BE2C (cell line): ENCODE measurements around the gene OTOF.

Source experiments
- DNase-seq: peaks from one replicate; pipeline ENCODE4 v3.0.0-alpha.2; 2020
- H3K27me3 ChIP-seq: fragments of 250-450 bp; sonication (Bioruptor Pico); 2 replicates; pipeline ENCODE4 v1.5.1; 2020; ENCODE audit warnings: mild to moderate bottlenecking
- H3K36me3 ChIP-seq: fragments of 250-450 bp; sonication (Bioruptor Pico); 2 replicates; pipeline ENCODE4 v1.5.1; 2020; ENCODE audit warnings: mild to moderate bottlenecking
- H3K4me1 ChIP-seq: fragments of 250-450 bp; sonication (Bioruptor Pico); 2 replicates; pipeline ENCODE4 v1.5.1; 2020
- H3K4me3 ChIP-seq: 2 replicates; pipeline ENCODE4 v1.5.1; 2011; ENCODE audit warnings: low read depth, low read length
- H3K9me3 ChIP-seq: fragments of 250-450 bp; sonication (Bioruptor Pico); 2 replicates; pipeline ENCODE4 v1.5.1; 2020
- CTCF ChIP-seq: IDR thresholded peaks from 2 replicates; pipeline ENCODE4 v1.5.1; 2012; ENCODE audit warnings: mild to moderate bottlenecking, low read depth, low read length

The OTOF gene

GRCh38 chr2:26459991-26460612 is 17.8 kb downstream of the OTOF start:
- peak; percentile 3 for DNase-seq
- no peak for TF ChIP-seq CTCF
- Histone ChIP-seq H3K9me3 (no peaks in the 10 kb centered on the region), H3K36me3 (no peaks in the 10 kb centered on the region), H3K4me1 (no peaks in the 10 kb centered on the region), H3K27me3 (no peaks in the 10 kb centered on the region), H3K4me3 (no peak overlapping the region)

- H3K4me1 ChIP-seq: no peaks in the 10 kb centered on the region
- no peak overlapping the region for H3K4me3 ChIP-seq
- TF ChIP-seq CTCF: no peak
- H3K27me3 ChIP-seq: no peaks in the 10 kb centered on the region
- DNase-seq: no peak
- no peaks in the 10 kb centered on the region for H3K9me3 ChIP-seq
- no peaks in the 10 kb centered on the region for H3K36me3 ChIP-seq
These were observed 19.4 kb downstream of the OTOF start for GRCh38 chr2:26458365-26459042.

GRCh38 chr2:26457695-26458364 is 20.1 kb downstream of the OTOF start:
- H3K36me3 ChIP-seq: no peaks in the 10 kb centered on the region
- no peaks in the 10 kb centered on the region for H3K9me3 ChIP-seq
- no peak for TF ChIP-seq CTCF
- DNase-seq: no peak
- H3K27me3 ChIP-seq: no peaks in the 10 kb centered on the region
- H3K4me3 ChIP-seq: no peak overlapping the region
- no peaks in the 10 kb centered on the region for H3K4me1 ChIP-seq

GRCh38 chr2:26457251-26457666 is 20.7 kb downstream of the OTOF start:
- Histone ChIP-seq H3K4me3 (no peak overlapping the region), H3K4me1 (no peaks in the 10 kb centered on the region), H3K36me3 (no peaks in the 10 kb centered on the region), H3K9me3 (no peaks in the 10 kb centered on the region), H3K27me3 (no peaks in the 10 kb centered on the region)
- no peak for DNase-seq
- no peak for TF ChIP-seq CTCF

- TF ChIP-seq CTCF: no peak
- Histone ChIP-seq H3K9me3 (no peaks in the 10 kb centered on the region), H3K4me3 (no peak overlapping the region), H3K36me3 (no peaks in the 10 kb centered on the region), H3K27me3 (no peaks in the 10 kb centered on the region), H3K4me1 (no peaks in the 10 kb centered on the region)
- DNase-seq: no peak
These were observed 21.3 kb downstream of the OTOF start for GRCh38 chr2:26456440-26457250.
